Type B pancreatic cell (in vitro differentiated cells): ENCODE data around the gene PTPRA. TPM values are rescaled to one million over a fixed set of nuclear protein-coding genes. Genes with fewer than 3 reads are reported as not detected.
A peak's percentile ranks its signal among the peaks of the same experiment; 100 is the strongest.

Source experiments
- DNase-seq: peaks from one replicate; pipeline ENCODE4 v3.0.0; 2021; ENCODE audit warnings: mixed read lengths; ENCODE audit not compliant: unreplicated experiment; ENCODE audit errors: extremely low spot score
- H3K27ac Mint-ChIP-seq: 2 replicates; pipeline ENCODE4 v1.8.0; 2021; ENCODE audit warnings: mild to moderate bottlenecking, mixed read lengths
- H3K27me3 Mint-ChIP-seq: 2 replicates; pipeline ENCODE4 v1.8.0; 2021; ENCODE audit warnings: mixed read lengths
- H3K36me3 Mint-ChIP-seq: 2 replicates; pipeline ENCODE4 v1.8.0; 2021; ENCODE audit warnings: mixed read lengths
- H3K4me1 Mint-ChIP-seq: one replicate; pipeline ENCODE4 v1.8.0; 2021; ENCODE audit warnings: mixed read lengths; ENCODE audit not compliant: unreplicated experiment
- H3K4me3 Mint-ChIP-seq: 2 replicates; pipeline ENCODE4 v1.8.0; 2021; ENCODE audit warnings: mild to moderate bottlenecking, mixed read lengths
- H3K9me3 Mint-ChIP-seq: 2 replicates; pipeline ENCODE4 v1.8.0; 2021; ENCODE audit warnings: mixed read lengths
- CTCF ChIP-seq: fragments of 200-600 bp; sonication (generic); conservative IDR thresholded peaks from 2 replicates; pipeline ENCODE4 v1.5.0; 2021; ENCODE audit warnings: antibody characterized with exemption, mild to moderate bottlenecking
- total RNA-seq: library from RNA; stranded (reverse); gene quantifications from 2 replicates; pipeline ENCODE4 v1.2.1, GENCODE V29; 2021; ENCODE audit warnings: low replicate concordance

The PTPRA gene
- total RNA-seq, 1 donor from 2014 or later, result 73.8 TPM

DNA sequence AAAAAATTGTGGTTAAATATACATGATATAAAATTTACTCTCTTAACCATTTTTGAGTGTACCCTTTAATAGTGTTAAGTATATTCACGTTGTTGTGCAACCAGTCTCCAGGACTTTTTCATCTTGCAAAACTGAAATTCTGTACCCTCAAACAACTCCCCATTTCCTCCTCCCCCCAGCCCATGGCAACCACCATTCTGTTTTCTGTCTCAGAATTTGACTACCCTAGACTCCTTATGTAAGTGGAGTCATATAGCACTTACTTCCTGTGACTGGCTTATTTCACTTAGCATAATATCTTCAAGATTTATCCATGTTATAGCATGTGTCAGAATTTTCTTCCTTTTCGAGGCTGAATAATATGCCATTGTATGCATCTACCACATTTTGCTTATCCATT lies 27.7 kb upstream of the PTPRA start:
- Mint-ChIP-seq H3K4me3 (no peak overlapping the region), H3K27ac (no peak overlapping the region), H3K4me1 (peaks cover 4% of the 10 kb centered on the region), H3K9me3 (no peaks in the 10 kb centered on the region), H3K27me3 (no peaks in the 10 kb centered on the region), H3K36me3 (no peaks in the 10 kb centered on the region)
- TF ChIP-seq CTCF, result no peak
- no peak for DNase-seq

DNA sequence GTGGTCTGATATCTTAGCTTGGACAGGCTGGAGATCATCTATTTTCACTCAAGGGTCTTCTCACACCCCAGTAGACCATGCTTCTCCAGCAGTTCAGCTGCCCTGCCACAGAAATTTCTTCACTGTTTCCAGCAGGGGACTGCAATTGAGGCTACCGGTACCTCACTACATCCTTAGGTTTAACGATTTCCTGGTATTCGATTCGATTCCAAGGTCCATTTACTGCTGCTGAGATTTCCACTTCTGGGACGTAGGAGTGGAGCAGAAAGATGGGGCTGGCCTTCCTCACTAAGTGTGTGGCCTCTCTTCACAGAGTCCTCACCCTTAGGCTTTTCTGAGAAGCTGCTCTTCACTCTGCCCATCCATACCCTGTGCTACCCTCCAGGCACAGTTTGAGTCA lies 26.6 kb upstream of the PTPRA start:
- no peak overlapping the region for H3K27ac Mint-ChIP-seq
- H3K9me3 Mint-ChIP-seq, result no peaks in the 10 kb centered on the region
- no peak overlapping the region for H3K4me3 Mint-ChIP-seq
- H3K36me3 Mint-ChIP-seq, result no peaks in the 10 kb centered on the region
- no peak for DNase-seq
- TF ChIP-seq CTCF, result no peak
- H3K4me1 Mint-ChIP-seq, result no peaks in the 10 kb centered on the region
- H3K27me3 Mint-ChIP-seq, result no peaks in the 10 kb centered on the region

GRCh38 chr20:2847802-2848201 lies 25.5 kb upstream of the PTPRA start:
- H3K36me3 Mint-ChIP-seq, result no peaks in the 10 kb centered on the region
- H3K27ac Mint-ChIP-seq, result no peak overlapping the region
- no peaks in the 10 kb centered on the region for H3K27me3 Mint-ChIP-seq
- H3K4me1 Mint-ChIP-seq, result peaks cover 7% of the 10 kb centered on the region
- TF ChIP-seq CTCF, result no peak
- DNase-seq, result peak; percentile 29
- H3K9me3 Mint-ChIP-seq, result no peaks in the 10 kb centered on the region
- H3K4me3 Mint-ChIP-seq, result no peak overlapping the region

DNA sequence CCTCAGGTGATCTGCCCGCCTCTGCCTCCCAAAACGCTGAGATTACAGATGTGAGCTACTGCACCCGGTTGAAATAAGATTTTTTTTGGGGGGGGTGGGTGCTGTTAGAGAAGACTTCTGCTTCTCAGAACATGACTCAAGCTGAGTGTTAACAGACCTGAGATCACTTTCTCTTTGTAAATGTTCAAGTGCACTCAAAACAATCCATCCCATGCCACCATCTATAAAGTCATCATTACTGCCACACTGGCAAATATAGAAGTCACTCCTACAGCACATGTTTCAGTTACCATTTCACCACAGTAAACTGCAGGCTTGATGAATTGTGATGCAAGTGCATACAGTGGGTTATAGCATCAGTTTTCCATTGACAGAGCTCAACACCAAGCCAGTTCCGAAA lies 23.8 kb upstream of the PTPRA start:
- Mint-ChIP-seq H3K36me3 (no peaks in the 10 kb centered on the region), H3K9me3 (no peaks in the 10 kb centered on the region), H3K4me1 (peaks cover 7% of the 10 kb centered on the region), H3K4me3 (no peak overlapping the region), H3K27me3 (no peaks in the 10 kb centered on the region), H3K27ac (no peak overlapping the region)
- no peak for TF ChIP-seq CTCF
- no peak for DNase-seq

DNA sequence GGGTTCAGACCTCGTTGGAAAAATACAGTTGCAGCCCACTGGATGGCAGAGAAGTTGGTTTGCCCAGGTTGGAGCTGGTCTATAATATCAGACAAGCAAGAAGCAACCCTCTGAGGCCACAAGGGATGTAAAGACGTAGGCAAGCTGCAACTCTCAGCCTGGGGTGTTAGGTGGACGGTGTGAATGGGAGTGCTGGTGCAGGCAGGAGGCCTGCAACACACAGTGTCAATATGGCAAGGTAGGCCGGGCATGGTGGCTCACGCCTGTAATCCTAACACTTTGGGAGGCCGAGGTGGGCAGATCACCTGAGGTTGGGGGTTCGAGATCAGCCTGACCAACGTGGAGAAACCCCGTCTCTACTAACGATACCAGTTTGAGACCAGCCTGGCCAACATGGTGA lies 22.2 kb upstream of the PTPRA start:
- Mint-ChIP-seq H3K9me3 (no peaks in the 10 kb centered on the region), H3K27me3 (no peaks in the 10 kb centered on the region), H3K36me3 (no peaks in the 10 kb centered on the region), H3K4me3 (no peak overlapping the region), H3K27ac (no peak overlapping the region), H3K4me1 (peaks cover 7% of the 10 kb centered on the region)
- DNase-seq, result no peak
- no peak for TF ChIP-seq CTCF

GRCh38 chr20:2858591-2858990 lies 14.7 kb upstream of the PTPRA start:
- H3K36me3 Mint-ChIP-seq, result no peaks in the 10 kb centered on the region
- no peak overlapping the region for H3K27ac Mint-ChIP-seq
- no peaks in the 10 kb centered on the region for H3K27me3 Mint-ChIP-seq
- no peaks in the 10 kb centered on the region for H3K9me3 Mint-ChIP-seq
- DNase-seq, result no peak
- H3K4me3 Mint-ChIP-seq, result no peak overlapping the region
- H3K4me1 Mint-ChIP-seq, result no peaks in the 10 kb centered on the region
- TF ChIP-seq CTCF, result no peak
